HUES48 (cell line): ENCODE results near the gene FGF22.
"Not testable (repeated sequence)": the region's sequence is repeated elsewhere in the genome, so short reads cannot be mapped to it uniquely, and the experiment has no call there.

ENCODE experiments used
- H3K27ac ChIP-seq: one replicate; pipeline ENCODE4 v1.7.0; 2013; ENCODE audit warnings: low read depth, low read length, inconsistent platforms
- H3K27me3 ChIP-seq: 2 replicates; pipeline ENCODE4 v1.6.1; 2013; ENCODE audit warnings: mild to moderate bottlenecking, low read length; ENCODE audit not compliant: control insufficient read depth, insufficient read depth
- H3K36me3 ChIP-seq: 2 replicates; pipeline ENCODE4 v1.6.1; 2013; ENCODE audit warnings: low read length; ENCODE audit not compliant: control insufficient read depth, insufficient read depth
- H3K4me1 ChIP-seq: 2 replicates; pipeline ENCODE4 v1.6.1; 2013; ENCODE audit warnings: mild to moderate bottlenecking, low read length; ENCODE audit not compliant: control insufficient read depth, insufficient read depth
- H3K4me3 ChIP-seq: 2 replicates; pipeline ENCODE4 v1.5.1; 2013; ENCODE audit warnings: mild to moderate bottlenecking, low read depth, low read length
- H3K9ac ChIP-seq: 2 replicates; pipeline ENCODE4 v1.6.1; 2013; ENCODE audit warnings: mild to moderate bottlenecking, low read depth, low read length, moderate library complexity
- H3K9me3 ChIP-seq: 2 replicates; pipeline ENCODE4 v1.6.1; 2013; ENCODE audit warnings: low read length; ENCODE audit not compliant: control insufficient read depth, insufficient read depth

FGF22 gene

GRCh38 chr19:664913-665443 lies 25.3 kb downstream of the FGF22 start:
- no peak overlapping the region for H3K4me3 ChIP-seq
- no peak overlapping the region for H3K9ac ChIP-seq
- H3K27ac ChIP-seq, result no peak overlapping the region
- H3K27me3 ChIP-seq, result no peaks in the 10 kb centered on the region; the same call in 1 of the 2 replicates
- H3K4me1 ChIP-seq, result peaks cover 4% of the 10 kb centered on the region
- H3K9me3 ChIP-seq, result no peaks in the 10 kb centered on the region
- no peaks in the 10 kb centered on the region for H3K36me3 ChIP-seq

DNA sequence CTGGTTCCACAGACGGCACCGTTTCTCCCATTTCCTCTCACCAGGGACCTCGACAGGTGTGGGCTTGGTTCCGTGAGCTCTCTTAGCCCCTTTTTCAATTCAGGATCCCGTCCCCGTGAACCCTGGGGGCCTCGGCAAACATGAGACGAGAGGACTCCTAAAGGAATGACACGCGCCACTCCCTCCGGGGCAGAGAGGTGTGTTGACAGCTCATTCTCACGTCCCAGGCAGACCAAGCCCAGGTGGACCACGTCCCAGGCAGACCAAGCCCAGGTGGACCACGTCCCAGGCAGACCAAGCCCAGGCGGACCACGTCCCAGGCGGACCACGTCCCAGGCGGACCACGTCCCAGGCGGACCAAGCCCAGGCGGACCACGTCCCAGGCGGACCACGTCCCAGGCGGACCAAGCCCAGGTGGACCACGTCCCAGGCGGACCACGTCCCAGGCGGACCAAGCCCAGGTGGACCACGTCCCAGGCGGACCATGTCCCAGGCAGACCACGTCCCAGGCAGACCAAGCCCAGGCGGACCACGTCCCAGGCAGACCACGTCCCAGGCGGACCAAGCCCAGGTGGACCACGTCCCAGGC lies 27.4 kb downstream of the FGF22 start:
- not testable (repeated sequence) for H3K4me1 ChIP-seq, H3K27ac ChIP-seq, H3K4me3 ChIP-seq, H3K9ac ChIP-seq, H3K27me3 ChIP-seq, H3K9me3 ChIP-seq, H3K36me3 ChIP-seq

GRCh38 chr19:668675-669434 lies 29.2 kb downstream of the FGF22 start:
- H3K36me3 ChIP-seq, H3K4me3 ChIP-seq, H3K9ac ChIP-seq, H3K27me3 ChIP-seq, H3K27ac ChIP-seq, H3K4me1 ChIP-seq, H3K9me3 ChIP-seq: not testable (repeated sequence)

DNA sequence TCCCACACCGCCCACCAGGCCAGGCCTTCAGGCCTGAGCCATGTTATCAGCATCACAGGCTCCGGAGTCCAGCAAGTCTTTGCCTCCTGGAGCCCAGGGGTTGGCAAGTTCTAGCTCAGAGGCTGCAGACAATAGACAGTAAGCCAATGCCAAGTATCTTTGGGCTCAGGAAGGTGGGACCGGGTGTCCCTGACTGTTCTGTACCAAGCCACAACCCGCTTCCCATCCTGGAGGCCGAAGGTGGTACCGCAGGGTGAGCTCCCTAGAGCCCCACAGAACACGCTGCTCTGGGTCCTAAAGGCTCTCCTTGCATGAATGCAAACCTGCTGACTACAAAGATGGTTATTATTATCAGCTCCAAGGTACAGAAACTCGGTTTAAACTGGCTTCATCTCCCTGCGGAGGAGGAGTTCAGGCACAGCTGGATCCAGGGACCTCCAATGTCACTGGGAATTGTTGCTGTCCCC lies 31.0 kb downstream of the FGF22 start:
- peaks cover 7% of the 10 kb centered on the region for H3K27me3 ChIP-seq
- H3K4me1 ChIP-seq, result no peaks in the 10 kb centered on the region

DNA sequence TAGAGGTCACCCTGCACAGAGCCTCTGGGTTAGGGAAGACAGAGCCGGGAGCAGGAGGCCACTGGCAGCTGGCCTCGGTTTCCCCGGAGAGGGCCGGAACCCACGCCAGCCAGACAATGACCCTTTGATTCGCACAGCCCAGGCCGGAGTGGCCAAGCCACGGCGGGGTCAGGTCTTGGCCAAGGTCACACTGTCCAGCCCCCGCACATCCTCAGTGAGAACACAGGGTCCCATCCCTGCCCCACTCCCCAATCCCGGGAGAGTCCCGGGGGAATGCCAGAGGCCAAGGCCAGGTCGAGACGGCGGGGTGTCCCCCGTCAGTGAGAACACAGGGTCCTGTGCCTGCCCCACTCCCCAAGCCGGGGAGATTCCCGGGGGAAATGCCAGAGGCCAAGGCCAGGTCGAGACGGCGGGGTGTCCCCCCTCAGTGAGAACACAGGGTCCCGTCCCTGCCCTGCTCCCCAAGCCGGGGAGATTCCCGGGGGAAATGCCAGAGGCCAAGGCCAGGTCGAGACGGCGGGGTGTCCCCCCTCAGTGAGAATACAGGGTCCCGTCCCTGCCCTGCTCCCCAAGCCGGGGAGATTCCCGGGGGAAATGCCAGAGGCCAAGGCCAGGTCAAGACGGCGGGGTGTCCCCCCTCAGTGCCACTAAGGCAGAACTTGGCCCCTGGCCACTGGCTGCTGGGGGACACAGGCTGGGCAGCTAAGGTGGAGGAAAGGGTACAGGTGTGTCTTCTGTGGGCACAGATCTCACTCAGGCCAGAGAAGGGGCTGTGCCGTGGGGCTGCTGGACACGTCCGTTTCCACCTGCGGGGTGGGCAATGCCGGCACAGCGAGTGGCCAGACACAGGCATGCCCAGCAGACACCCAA lies 34.8 kb downstream of the FGF22 start:
- Histone ChIP-seq H3K4me1 (peaks cover 4% of the 10 kb centered on the region; the same call in 1 of the 2 replicates), H3K9ac (no peak overlapping the region), H3K9me3 (no peaks in the 10 kb centered on the region), H3K4me3 (no peak overlapping the region), H3K27me3 (peaks cover 16% of the 10 kb centered on the region), H3K36me3 (no peaks in the 10 kb centered on the region), H3K27ac (no peak overlapping the region)

More for the DNA sequence above, 31.0 kb downstream of the FGF22 start:
- Histone ChIP-seq H3K4me3 (no peak overlapping the region), H3K9me3 (no peaks in the 10 kb centered on the region), H3K27ac (no peak overlapping the region), H3K9ac (no peak overlapping the region), H3K36me3 (no peaks in the 10 kb centered on the region)

GRCh38 chr19:676007-676338 lies 36.3 kb downstream of the FGF22 start:
- Histone ChIP-seq H3K9ac (no peak overlapping the region), H3K9me3 (no peaks in the 10 kb centered on the region), H3K36me3 (no peaks in the 10 kb centered on the region), H3K4me1 (peaks cover 5% of the 10 kb centered on the region; the same call in 1 of the 2 replicates), H3K4me3 (no peak overlapping the region), H3K27me3 (peaks cover 16% of the 10 kb centered on the region), H3K27ac (no peak overlapping the region)

DNA sequence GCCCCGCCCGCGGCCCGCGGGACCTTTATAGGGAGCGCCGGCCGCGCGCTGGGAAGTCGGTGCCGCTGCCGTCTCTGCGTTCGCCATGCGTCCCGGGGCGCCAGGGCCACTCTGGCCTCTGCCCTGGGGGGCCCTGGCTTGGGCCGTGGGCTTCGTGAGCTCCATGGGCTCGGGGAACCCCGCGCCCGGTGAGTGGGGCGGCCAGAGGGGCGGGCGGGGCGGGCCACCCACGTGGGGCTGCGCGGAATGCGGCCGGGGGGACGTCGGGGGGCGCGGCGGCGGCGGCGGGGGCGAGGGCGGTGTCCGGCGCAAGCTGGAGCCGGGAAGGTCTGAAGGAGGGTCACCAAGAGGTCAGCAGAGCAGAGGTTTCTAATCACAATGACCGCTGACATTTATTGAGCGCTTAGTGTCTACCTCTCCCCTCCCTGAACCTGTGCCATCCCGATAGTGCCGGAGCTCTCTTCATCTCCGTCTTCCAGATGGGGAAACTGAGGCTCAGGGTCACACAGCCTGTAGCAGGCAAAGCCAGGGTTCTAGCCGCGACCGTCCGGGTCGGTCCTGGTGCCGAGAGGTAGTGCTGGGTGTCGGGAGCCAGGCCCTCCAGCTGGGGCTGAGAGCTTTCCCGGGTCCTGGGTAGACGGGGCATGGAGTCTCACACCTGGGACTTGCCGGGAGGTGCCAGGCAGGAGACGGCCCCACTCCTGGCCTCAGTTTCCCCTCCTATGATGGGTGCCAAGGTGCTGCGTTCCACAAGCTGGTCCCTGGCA lies 36.8 kb downstream of the FGF22 start, which contains the start of gene FSTL3:
FSTL3 (plus strand) TSS at position 54 of the 767 bp plus-strand sequence; CDS start at position 86, 32 bp downstream.
- H3K4me3 ChIP-seq, result peak within 1 kb of the TSS; percentile 41; the same call in 1 of the 2 replicates
- H3K27ac ChIP-seq, result no peak within 1 kb of the TSS
- H3K9me3 ChIP-seq, result no peaks in the 10 kb centered on the region
- peaks cover 5% of the 10 kb centered on the region; the same call in 1 of the 2 replicates for H3K4me1 ChIP-seq
- peaks cover 16% of the 10 kb centered on the region for H3K27me3 ChIP-seq
- H3K36me3 ChIP-seq, result no peaks in the 10 kb centered on the region
- no peak within 1 kb of the TSS for H3K9ac ChIP-seq

- Histone ChIP-seq H3K27ac (no peak overlapping the region), H3K9ac (no peak overlapping the region), H3K4me3 (no peak overlapping the region)
Observed at GRCh38 chr19:677201-677600, 37.5 kb downstream of the FGF22 start.

DNA sequence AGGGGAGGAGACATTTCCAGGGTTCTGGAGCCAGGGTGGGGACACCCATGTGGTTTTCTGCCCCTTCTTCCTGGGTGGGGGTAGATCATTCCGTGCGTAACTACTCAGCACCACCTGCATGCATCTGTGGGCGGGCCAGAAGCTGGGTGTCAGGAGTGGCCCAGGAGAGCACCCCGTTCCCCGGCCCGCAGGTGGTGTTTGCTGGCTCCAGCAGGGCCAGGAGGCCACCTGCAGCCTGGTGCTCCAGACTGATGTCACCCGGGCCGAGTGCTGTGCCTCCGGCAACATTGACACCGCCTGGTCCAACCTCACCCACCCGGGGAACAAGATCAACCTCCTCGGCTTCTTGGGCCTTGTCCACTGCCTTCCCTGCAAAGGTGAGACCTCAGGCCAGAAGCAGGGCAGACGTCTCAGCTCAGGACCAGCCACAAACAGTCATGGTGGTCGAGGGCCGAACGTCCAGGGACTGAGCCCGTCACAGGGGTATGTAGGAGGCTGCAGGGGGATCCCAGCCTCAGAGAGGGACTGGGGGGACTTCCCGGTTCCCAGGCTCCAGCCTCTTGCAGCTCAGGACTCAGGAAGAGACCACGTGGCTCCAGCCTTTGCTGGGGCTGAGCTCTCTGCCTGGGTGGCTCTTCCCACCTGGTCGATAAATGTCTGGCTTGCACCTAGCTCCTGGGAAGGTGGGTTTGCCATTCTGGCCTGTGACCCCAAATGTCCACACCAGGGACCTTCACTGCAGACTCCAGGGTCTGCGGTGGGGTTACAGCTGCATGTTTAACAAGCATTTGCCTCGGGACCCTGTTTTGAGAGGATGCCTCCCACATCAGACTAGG lies 38.1 kb downstream of the FGF22 start:
- no peak overlapping the region for H3K27ac ChIP-seq
- H3K4me1 ChIP-seq, result peaks cover 5% of the 10 kb centered on the region; the same call in 1 of the 2 replicates
- no peaks in the 10 kb centered on the region for H3K36me3 ChIP-seq
- H3K4me3 ChIP-seq, result no peak overlapping the region
- H3K9me3 ChIP-seq, result no peaks in the 10 kb centered on the region
- no peak overlapping the region for H3K9ac ChIP-seq
- peaks cover 16% of the 10 kb centered on the region for H3K27me3 ChIP-seq

More at GRCh38 chr19:677201-677600, 37.5 kb downstream of the FGF22 start:
- Histone ChIP-seq H3K27me3 (peaks cover 16% of the 10 kb centered on the region), H3K4me1 (peaks cover 5% of the 10 kb centered on the region; the same call in 1 of the 2 replicates), H3K36me3 (no peaks in the 10 kb centered on the region), H3K9me3 (no peaks in the 10 kb centered on the region)
